CD4-positive, alpha-beta T cell (primary cell): ENCODE measurements around the gene FARSB. TPM values are rescaled to one million over a fixed set of nuclear protein-coding genes. Genes with fewer than 3 reads are reported as not detected.
A peak's percentile ranks its signal among the peaks of the same experiment; 100 is the strongest.

Source experiments
- ATAC-seq: fragments of 200-7000 bp; cut with Tn5 transposase; one replicate; pipeline ENCODE4 v1.10.0; 2022; ENCODE audit warnings: mild to moderate bottlenecking; ENCODE audit not compliant: poor library complexity
- CTCF ChIA-PET: fragments of 350-600 bp; sonication (Branson Sonifier 250); formaldehyde crosslinking; loops from one replicate; lab custom pipeline; 2021; ENCODE audit warnings: antibody characterized with exemption, inconsistent platforms; lab: Charles Lee
- POLR2A ChIA-PET: fragments of 350-600 bp; sonication (Branson Sonifier 250); formaldehyde crosslinking; loops from one replicate; lab custom pipeline; 2021; ENCODE audit warnings: antibody characterized with exemption, inconsistent platforms; lab: Charles Lee
- DNase-seq, 14 experiments: peaks; one replicate each; pipeline ENCODE4 v3.0.0-alpha.2; 2013 to 2020; ENCODE audit warnings: mixed read lengths in 2 of 14
- H3K27ac ChIP-seq, 2 donors: one replicate each; pipeline versions ENCODE4 v1.5.1 to v1.7.0; 2013; ENCODE audit warnings: low read length in 2 of 2, low read depth in 1 of 2, mild to moderate bottlenecking in 1 of 2
- H3K27me3 ChIP-seq, 2 experiments: 1 replicate in 1 of 2; 2 replicates in 1 of 2; pipeline versions ENCODE4 v1.6.1 to v1.7.0; 2013; ENCODE audit warnings: low read length in 2 of 2, control low read depth in 1 of 2, mild to moderate bottlenecking in 1 of 2, moderate library complexity in 1 of 2; ENCODE audit not compliant: insufficient read depth in 2 of 2, control insufficient read depth in 1 of 2
- H3K36me3 ChIP-seq: one replicate; pipeline ENCODE4 v1.6.1; 2013; ENCODE audit warnings: low read length, control low read depth; ENCODE audit not compliant: insufficient read depth
- H3K4me1 ChIP-seq: one replicate; pipeline ENCODE4 v1.6.1; 2013; ENCODE audit warnings: low read length, control low read depth; ENCODE audit not compliant: insufficient read depth
- H3K4me3 ChIP-seq: one replicate; pipeline ENCODE4 v1.5.1; 2013; ENCODE audit warnings: mild to moderate bottlenecking, low read length, moderate library complexity
- H3K9me3 ChIP-seq, 2 experiments: 1 replicate in 1 of 2; 2 replicates in 1 of 2; pipeline versions ENCODE4 v1.6.1 to v1.7.0; 2013; ENCODE audit warnings: low read length in 2 of 2, mild to moderate bottlenecking in 2 of 2, control low read depth in 1 of 2, moderate library complexity in 1 of 2; ENCODE audit not compliant: control insufficient read depth in 1 of 2, insufficient read depth in 1 of 2
- H3K27ac Mint-ChIP-seq: one replicate; pipeline ENCODE4 v1.8.0; 2020; ENCODE audit warnings: mixed read lengths
- H3K27me3 Mint-ChIP-seq: one replicate; pipeline ENCODE4 v1.8.0; 2021; ENCODE audit warnings: mixed read lengths
- H3K36me3 Mint-ChIP-seq: one replicate; pipeline ENCODE4 v1.8.0; 2021; ENCODE audit warnings: low read depth, mixed read lengths
- H3K4me1 Mint-ChIP-seq: one replicate; pipeline ENCODE4 v1.8.0; 2021; ENCODE audit warnings: low read depth, mixed read lengths
- H3K4me3 Mint-ChIP-seq: one replicate; pipeline ENCODE4 v1.8.0; 2020; ENCODE audit warnings: mild to moderate bottlenecking, mixed read lengths
- H3K9me3 Mint-ChIP-seq: one replicate; pipeline ENCODE4 v1.8.0; 2020; ENCODE audit warnings: mixed read lengths
- CTCF ChIP-seq: fragments of 200-600 bp; IDR thresholded peaks from one replicate; pipeline ENCODE4 v1.8.0; 2022; ENCODE audit warnings: antibody characterized with exemption, mild to moderate bottlenecking
- intact Hi-C, 2 experiments: fragments of 100-400 bp; cut with DNase I in 1 of 2; cut with micrococcal nuclease in 1 of 2; formaldehyde crosslinking; loops; one replicate each; pipeline versions ENCODE4 v1.15.1 to v1.9.0; 2023 to 2025; cut with DNase I, micrococcal nuclease
- total RNA-seq, 174 experiments: library from RNA in 2 of 174; stranded (reverse) in 2 of 174; gene quantifications; one replicate each; pipeline ENCODE4 v1.2.3 and lab custom pipeline; 2021 to 2026

FARSB gene
- total RNA-seq, 2 experiments from 2014 or later, result 7.8 to 8.7 TPM

- H3K36me3 ChIP-seq, result peaks cover 46% of the 10 kb centered on the region
- TF ChIP-seq CTCF, result no peak
- intact Hi-C loops, result no loop called here
- Mint-ChIP-seq H3K27me3 (no peaks in the 10 kb centered on the region), H3K4me1 (no peaks in the 10 kb centered on the region), H3K27ac (peak overlapping the region; percentile 0), H3K4me3 (no peak overlapping the region), H3K9me3 (no peaks in the 10 kb centered on the region), H3K36me3 (peaks cover 75% of the 10 kb centered on the region)
- H3K9me3 ChIP-seq, result no peaks in the 10 kb centered on the region
- no peak for ATAC-seq
- no peak overlapping the region for H3K4me3 ChIP-seq
- DNase-seq, result no peak
- H3K4me1 ChIP-seq, result no peaks in the 10 kb centered on the region
- ChIA-PET CTCF (no interaction called here), POLR2A (no interaction called here)
- H3K27me3 ChIP-seq, result no peaks in the 10 kb centered on the region
- no peak overlapping the region for H3K27ac ChIP-seq
These were observed 57.3 kb downstream of the FARSB start for GRCh38 chr2:222598611-222599010.

DNA sequence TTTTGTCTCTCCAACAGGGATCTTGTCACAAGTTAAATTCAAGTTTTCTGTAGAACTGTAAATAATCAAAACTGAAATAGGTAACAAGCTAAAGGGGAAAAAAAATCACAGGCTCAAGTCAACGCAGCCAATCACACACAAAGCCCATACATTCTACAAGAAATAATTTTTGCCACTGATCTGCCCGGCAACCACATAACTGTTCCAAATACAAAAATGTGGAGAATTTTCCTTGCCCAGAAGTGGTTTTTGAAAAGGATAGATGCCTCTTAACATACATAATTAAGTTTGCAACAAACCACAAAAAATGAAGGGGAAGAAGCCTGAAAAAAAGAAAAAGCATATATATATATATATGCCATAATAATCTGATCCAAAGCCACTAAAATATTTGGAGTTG, 60.3 kb downstream of the FARSB start:
- no peak for TF ChIP-seq CTCF
- DNase-seq, result no peak
- intact Hi-C loops, result no loop called here
- H3K27ac ChIP-seq, result no peak overlapping the region
- Mint-ChIP-seq H3K9me3 (no peaks in the 10 kb centered on the region), H3K27ac (no peak overlapping the region), H3K4me3 (no peak overlapping the region), H3K27me3 (no peaks in the 10 kb centered on the region), H3K36me3 (peaks cover 89% of the 10 kb centered on the region), H3K4me1 (peaks cover 9% of the 10 kb centered on the region)
- no peak for ATAC-seq
- H3K9me3 ChIP-seq, result no peaks in the 10 kb centered on the region
- no peak overlapping the region for H3K4me3 ChIP-seq
- POLR2A ChIA-PET, result no interaction called here
- CTCF ChIA-PET, result no interaction called here
- H3K4me1 ChIP-seq, result no peaks in the 10 kb centered on the region
- H3K27me3 ChIP-seq, result no peaks in the 10 kb centered on the region
- H3K36me3 ChIP-seq, result peaks cover 51% of the 10 kb centered on the region

DNA sequence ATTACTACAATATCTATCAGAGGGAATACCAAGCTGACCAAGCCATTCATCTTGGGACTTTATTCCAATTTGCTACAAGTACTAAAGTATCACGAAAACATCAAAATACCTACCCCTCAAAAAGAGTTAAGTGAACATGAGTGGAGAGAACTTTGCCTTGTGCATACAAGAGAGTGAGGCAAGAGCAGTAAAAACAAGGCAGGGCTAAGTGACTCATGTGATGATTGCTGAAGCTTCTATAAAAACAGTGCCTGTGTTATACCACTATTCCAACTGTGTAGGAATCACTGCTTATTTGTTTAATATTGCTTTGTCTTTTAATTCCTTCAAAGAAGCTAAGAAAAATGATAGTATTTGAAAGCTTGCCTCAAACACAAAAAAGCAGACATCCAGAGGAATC, 61.2 kb downstream of the FARSB start:
- H3K36me3 Mint-ChIP-seq, result peaks cover 90% of the 10 kb centered on the region
- peaks cover 48% of the 10 kb centered on the region for H3K36me3 ChIP-seq
- H3K27ac Mint-ChIP-seq, result no peak overlapping the region

More for the DNA sequence above, 61.2 kb downstream of the FARSB start:
- Histone ChIP-seq H3K4me3 (no peak overlapping the region), H3K27me3 (no peaks in the 10 kb centered on the region), H3K27ac (no peak overlapping the region), H3K4me1 (no peaks in the 10 kb centered on the region), H3K9me3 (no peaks in the 10 kb centered on the region)
- POLR2A ChIA-PET, result no interaction called here
- TF ChIP-seq CTCF, result no peak
- Mint-ChIP-seq H3K4me3 (no peak overlapping the region), H3K27me3 (no peaks in the 10 kb centered on the region), H3K9me3 (no peaks in the 10 kb centered on the region), H3K4me1 (peaks cover 9% of the 10 kb centered on the region)
- intact Hi-C loops, result no loop called here
- DNase-seq, result no peak
- CTCF ChIA-PET, result interaction anchor here (1.0 kb wide), 1 partner anchor 9 kb away, joined by 3 read pairs; no protein-coding TSS in a partner anchor
- ATAC-seq, result no peak
